ENCODE data around the gene KLK2.

GRCh38 chr19:50925734-50926133, 52.5 kb downstream of the KLK2 start:
- TF ChIP-seq ESRRG (CRISPR knock-in tag; IDR thresholded peaks at IDR 0.05) (no peak), ZNF565 (CRISPR knock-in tag; conservative IDR thresholded peaks at IDR 0.05; ENCODE audit: low read depth) (no peak), PATZ1 (CRISPR knock-in tag; IDR thresholded peaks at IDR 0.05; ENCODE audit: borderline replicate concordance) (no peak), ZNF8 (CRISPR knock-in tag; IDR thresholded peaks at IDR 0.05) (no peak), GLIS3 (CRISPR knock-in tag; IDR thresholded peaks at IDR 0.05) (no peak), ZFP30 (CRISPR knock-in tag; IDR thresholded peaks at IDR 0.05) (no peak), CREB5 (CRISPR knock-in tag; IDR thresholded peaks at IDR 0.05; ENCODE audit: low read depth) (no peak), TSHZ2 (CRISPR knock-in tag; IDR thresholded peaks at IDR 0.05) (no peak), OSR1 (CRISPR knock-in tag; IDR thresholded peaks at IDR 0.05) (no peak), RARB (CRISPR knock-in tag; IDR thresholded peaks at IDR 0.05) (no peak), CSRNP3 (CRISPR knock-in tag; IDR thresholded peaks at IDR 0.05) (no peak)

Measured in SK-N-SH treated with all-trans-retinoic acid at 6 μM for 48 hours (cell line).